Measurements from ENCODE around the gene FGF22. TPM values are rescaled to one million over a fixed set of nuclear protein-coding genes. Genes with fewer than 3 reads are reported as not detected.

The FGF22 gene
- total and polyA plus RNA-seq, 2 of the 13 experiments (the other 11 are each of a cell fraction or from before 2014, with no cell fraction given) = 0.24 TPM; not detected in 1

- TF ChIP-seq, protein P1, sequence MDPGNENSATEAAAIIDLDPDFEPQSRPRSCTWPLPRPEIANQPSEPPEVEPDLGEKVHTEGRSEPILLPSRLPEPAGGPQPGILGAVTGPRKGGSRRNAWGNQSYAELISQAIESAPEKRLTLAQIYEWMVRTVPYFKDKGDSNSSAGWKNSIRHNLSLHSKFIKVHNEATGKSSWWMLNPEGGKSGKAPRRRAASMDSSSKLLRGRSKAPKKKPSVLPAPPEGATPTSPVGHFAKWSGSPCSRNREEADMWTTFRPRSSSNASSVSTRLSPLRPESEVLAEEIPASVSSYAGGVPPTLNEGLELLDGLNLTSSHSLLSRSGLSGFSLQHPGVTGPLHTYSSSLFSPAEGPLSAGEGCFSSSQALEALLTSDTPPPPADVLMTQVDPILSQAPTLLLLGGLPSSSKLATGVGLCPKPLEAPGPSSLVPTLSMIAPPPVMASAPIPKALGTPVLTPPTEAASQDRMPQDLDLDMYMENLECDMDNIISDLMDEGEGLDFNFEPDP (CRISPR knock-in tag; conservative IDR thresholded peaks at IDR 0.05) = no peak
- TF ChIP-seq, protein P2, sequence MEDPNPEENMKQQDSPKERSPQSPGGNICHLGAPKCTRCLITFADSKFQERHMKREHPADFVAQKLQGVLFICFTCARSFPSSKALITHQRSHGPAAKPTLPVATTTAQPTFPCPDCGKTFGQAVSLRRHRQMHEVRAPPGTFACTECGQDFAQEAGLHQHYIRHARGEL (CRISPR knock-in tag; IDR thresholded peaks at IDR 0.05) = no peak
- TF ChIP-seq CEBPB (IDR thresholded peaks at IDR 0.05; ENCODE audit: borderline replicate concordance, low read depth, low read length) (no peak), KMT2B (CRISPR knock-in tag; IDR thresholded peaks at IDR 0.05) (no peak; the same call in 1 of the 2 replicates), ZNF207 (IDR thresholded peaks at IDR 0.05; ENCODE audit: borderline replicate concordance) (no peak), IKZF1 (IDR thresholded peaks at IDR 0.05) (no peak), IRX3 (CRISPR knock-in tag; IDR thresholded peaks at IDR 0.05; ENCODE audit: borderline replicate concordance, low read depth) (peak; percentile 39; the same call in 1 of the 2 replicates), KDM6A (CRISPR knock-in tag; IDR thresholded peaks at IDR 0.05; ENCODE audit: low read depth) (no peak), XRCC5 (optimal IDR thresholded peaks at IDR 0.05; ENCODE audit: low read length) (no peak), NFYC (CRISPR knock-in tag; IDR thresholded peaks at IDR 0.05) (peak; percentile 7; the same call in 1 of the 2 replicates), ZNF839 (CRISPR knock-in tag; IDR thresholded peaks at IDR 0.05; ENCODE audit: borderline replicate concordance) (no peak), ZBTB42 (CRISPR knock-in tag; IDR thresholded peaks at IDR 0.05) (no peak), REL (CRISPR knock-in tag; conservative IDR thresholded peaks at IDR 0.05) (no peak), ZNF768 (CRISPR knock-in tag; IDR thresholded peaks at IDR 0.05) (no peak), RORA (CRISPR knock-in tag; IDR thresholded peaks at IDR 0.05) (no peak), ZNF138 (CRISPR knock-in tag; IDR thresholded peaks at IDR 0.05; ENCODE audit: low read depth) (no peak), CHD4 (IDR thresholded peaks at IDR 0.05; ENCODE audit: borderline replicate concordance, low read length) (no peak; the same call in 1 of the 2 replicates), U2AF1 (optimal IDR thresholded peaks at IDR 0.05; ENCODE audit: low read depth, low read length) (no peak), GLI4 (CRISPR knock-in tag; IDR thresholded peaks at IDR 0.05; ENCODE audit: borderline replicate concordance) (no peak), LCORL (IDR thresholded peaks at IDR 0.05) (no peak), LCORL (CRISPR knock-in tag; IDR thresholded peaks at IDR 0.05) (no peak), HDAC1 (CRISPR knock-in tag; IDR thresholded peaks at IDR 0.05) (no peak; the same call in 1 of the 2 replicates), TEAD3 (CRISPR knock-in tag; optimal IDR thresholded peaks at IDR 0.05; ENCODE audit: borderline replicate concordance) (peak; percentile 15), MEF2D (CRISPR knock-in tag; IDR thresholded peaks at IDR 0.05) (no peak), ZNF501 (CRISPR knock-in tag; IDR thresholded peaks at IDR 0.05) (no peak; the same call in 1 of the 2 replicates), IRF9 (CRISPR knock-in tag; IDR thresholded peaks at IDR 0.05; ENCODE audit: borderline replicate concordance) (peak; percentile 46; the same call in 1 of the 2 replicates), ZFP90 (CRISPR knock-in tag; IDR thresholded peaks at IDR 0.05; ENCODE audit: borderline replicate concordance) (no peak), RFX1 (IDR thresholded peaks at IDR 0.05) (no peak)
- TF ChIP-seq, protein P3, sequence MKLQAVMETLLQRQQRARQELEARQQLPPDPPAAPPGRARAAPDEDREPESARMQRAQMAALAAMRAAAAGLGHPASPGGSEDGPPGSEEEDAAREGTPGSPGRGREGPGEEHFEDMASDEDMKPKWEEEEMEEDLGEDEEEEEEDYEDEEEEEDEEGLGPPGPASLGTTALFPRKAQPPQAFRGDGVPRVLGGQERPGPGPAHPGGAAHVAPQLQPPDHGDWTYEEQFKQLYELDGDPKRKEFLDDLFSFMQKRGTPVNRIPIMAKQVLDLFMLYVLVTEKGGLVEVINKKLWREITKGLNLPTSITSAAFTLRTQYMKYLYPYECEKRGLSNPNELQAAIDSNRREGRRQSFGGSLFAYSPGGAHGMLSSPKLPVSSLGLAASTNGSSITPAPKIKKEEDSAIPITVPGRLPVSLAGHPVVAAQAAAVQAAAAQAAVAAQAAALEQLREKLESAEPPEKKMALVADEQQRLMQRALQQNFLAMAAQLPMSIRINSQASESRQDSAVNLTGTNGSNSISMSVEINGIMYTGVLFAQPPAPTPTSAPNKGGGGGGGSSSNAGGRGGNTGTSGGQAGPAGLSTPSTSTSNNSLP (IDR thresholded peaks at IDR 0.05; ENCODE audit: low read depth, low read length) = no peak
Observed at GRCh38 chr19:680287-681028, 40.8 kb downstream of the FGF22 start (continued).
